ELF-1 (cell line): Measurements from ENCODE around the gene LSM8.
"Not testable (repeated sequence)": the region's sequence is repeated elsewhere in the genome, so short reads cannot be mapped to it uniquely, and the experiment has no call there.

ENCODE experiments used
- DNase-seq: peaks from one replicate; pipeline ENCODE4 v3.0.0-alpha.2; 2016; ENCODE audit warnings: low read depth, low spot score

Gene LSM8

DNA sequence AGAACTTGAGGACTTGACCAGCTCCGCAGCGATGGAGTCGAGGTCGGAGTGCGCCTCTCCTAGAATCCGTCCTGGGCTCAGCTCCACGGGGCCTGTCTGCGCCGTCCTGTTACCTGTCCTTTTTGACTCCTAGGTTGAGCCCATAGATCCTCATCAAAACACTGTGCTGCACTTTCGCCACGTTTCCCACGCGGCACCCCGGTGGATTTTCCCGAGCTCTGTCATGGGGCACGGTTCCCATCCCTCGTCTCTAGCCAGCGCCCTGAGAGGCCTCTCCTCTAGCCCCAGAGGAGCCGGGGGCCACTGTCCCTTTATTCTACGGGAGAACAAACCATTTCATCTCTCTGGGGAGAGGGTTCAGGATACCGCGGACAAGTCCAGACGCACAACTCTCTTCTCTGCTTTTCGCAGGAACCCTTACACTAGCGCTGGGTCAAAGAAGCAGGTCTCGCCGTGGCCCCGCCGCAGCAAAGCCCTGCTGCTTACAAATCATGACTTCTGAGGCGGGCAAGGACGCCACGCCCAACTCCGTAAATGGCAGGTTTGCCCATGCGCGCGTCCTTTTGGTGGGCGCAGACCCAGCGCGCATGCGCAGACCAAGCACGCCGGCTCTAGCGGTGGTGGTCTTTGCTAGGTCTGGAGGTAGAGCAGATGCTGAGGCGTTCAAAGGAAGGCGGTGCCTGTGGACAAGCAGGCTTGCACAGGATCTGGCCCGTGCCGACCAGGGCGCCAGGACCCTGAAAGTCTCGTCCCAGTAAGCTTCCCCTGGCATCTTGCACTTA lies 30.3 kb downstream of the LSM8 start:
- DNase-seq = peak; percentile 93

DNA sequence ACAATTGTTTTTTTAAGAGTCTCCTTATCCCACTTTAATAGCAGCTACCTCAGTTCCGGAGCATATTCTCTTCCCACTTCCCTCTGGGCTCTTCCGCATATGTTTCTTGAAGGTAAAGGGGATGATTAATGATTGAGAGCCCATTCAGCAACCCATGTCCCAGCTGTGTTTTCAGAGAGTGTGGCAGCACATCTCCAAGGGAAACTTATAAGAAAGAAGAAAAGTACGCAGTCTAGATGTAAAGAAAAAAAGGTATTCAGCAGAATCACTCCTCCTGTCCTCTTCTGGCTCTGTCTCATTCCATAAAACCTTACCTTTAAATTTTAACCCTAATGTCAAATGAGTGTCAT lies 30.8 kb downstream of the LSM8 start:
- DNase-seq = no peak

DNA sequence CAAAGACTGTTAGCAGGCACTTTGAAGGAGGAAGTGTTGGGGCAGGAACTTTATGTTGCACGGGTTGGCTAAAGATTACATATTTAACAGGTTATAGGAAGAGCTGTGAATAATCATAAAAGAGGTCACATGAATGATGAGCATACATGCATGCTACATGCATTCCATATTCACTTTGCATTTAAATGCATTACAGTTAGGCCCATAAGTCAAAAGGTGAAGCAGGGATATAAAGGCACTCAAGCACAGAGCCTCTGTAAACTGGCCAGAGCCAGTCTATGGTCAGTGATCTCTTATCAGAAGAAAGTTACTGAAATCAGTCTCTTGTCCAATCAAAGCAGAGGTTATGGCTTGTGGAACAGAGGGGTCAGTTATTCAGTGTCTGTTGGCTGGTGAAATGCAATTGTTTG lies 33.3 kb downstream of the LSM8 start:
- no peak for DNase-seq

DNA sequence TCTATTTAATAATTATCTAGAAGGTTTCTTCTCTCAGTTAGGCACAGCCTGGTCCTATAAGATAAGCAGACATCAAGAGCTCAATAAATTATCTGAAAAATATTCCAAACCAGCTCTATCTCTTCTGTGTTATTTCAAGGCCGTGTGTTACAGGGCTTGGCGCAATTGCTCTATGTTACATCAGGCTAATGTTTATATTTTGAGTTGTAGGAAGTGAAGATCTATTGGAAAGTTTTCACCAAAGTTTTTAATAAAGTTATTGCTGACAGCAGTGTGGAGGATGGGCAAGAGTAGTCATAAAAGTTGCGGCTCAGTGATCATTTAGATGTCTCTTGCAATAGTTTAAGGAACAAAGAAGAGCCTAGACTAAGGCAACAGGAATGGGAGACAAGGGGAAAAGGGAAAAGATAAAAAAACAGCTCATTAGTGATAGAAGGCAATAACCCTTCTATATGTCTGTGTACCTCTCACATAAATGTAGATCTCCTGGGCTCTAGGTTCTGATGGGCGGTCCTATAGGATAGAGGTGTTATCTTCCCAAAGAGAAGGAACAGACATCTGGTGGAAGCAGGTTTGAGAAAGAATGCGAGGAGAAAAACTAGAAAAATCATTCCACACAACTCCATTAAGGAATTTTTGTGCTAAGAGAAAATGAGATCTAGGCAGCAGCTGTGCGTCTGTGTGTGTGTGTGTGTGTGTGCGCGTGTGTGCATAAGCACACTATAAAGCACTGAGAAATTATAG lies 34.6 kb downstream of the LSM8 start:
- no peak for DNase-seq

DNA sequence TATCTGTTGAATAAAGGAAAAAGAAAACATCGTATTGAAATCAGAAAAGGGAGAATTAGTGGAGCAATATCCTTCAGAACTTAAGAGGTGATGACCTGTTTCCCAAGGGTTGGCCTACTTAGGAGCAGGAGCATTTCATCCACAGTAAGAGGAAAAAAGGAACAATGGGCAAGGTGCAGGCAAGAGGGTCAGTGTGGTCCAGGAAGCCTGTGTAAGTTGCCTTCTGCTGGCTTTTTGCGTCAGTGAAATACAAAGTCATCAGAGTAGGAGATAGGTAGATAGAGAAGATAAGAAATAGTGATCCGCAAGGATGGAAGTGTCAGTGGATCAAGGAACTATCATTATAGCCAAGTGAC lies 35.2 kb downstream of the LSM8 start:
- DNase-seq = no peak

DNA sequence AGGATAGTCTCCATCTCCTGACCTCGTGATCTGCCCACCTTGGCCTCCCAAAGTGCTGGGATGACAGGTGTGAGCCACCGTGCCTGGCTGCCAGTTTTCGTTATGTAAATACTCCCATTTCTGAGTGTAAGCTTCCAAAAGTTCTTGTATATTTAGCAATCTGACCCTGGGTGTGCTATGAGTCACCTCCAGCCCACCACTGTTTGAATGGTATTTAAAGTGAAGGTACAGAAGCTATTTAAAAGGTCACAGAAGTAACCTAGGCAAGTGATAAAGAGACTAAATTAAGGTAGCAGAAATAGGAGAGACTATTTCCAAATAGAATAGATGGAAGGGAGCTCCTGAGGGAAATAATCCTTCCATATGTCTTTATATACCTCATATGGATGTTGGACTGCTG lies 36.6 kb downstream of the LSM8 start:
- DNase-seq = no peak

DNA sequence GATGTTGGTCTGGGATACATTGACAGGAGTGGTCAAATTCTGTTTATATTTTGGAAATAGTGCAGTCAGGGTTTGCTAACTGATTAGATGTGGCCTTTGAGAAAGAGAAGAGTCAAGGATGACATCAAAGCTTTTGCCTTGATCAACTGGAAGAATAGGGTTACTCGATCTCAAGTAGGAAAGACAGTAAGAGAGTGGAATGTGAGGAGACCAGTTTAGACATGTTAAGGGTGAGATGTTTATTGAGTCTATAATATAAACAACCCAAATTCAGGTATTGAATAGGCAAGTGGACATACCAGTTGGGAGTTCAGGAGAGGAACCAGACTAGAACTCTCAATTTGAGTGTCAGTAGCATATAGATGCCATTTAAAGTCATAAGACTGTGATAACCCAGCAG lies 38.6 kb downstream of the LSM8 start:
- DNase-seq = no peak

DNA sequence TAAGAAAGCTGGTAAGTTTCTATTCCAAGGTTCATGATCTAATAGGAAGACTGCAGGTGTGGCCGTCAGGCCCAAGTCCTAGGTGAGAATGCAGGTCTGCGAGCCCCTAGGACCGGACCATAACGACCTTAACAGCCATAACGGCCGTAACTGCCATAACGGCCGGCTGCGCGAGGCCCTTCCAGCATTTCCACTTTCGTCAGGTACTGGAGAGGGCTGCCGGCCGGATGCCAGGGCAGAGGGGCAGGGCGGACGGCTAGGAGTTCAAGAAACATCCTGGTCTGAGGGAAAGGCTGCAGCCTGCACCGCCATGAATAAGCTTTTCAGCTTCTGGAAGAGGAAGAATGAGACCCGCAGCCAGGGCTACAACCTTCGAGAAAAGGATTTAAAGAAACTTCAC lies 40.6 kb downstream of the LSM8 start, which contains the start of gene ANKRD7:
ANKRD7 (plus strand) TSS at position 184 of the 400 bp plus-strand sequence; CDS start at position 311, 127 bp downstream.
- no peak for DNase-seq

DNA sequence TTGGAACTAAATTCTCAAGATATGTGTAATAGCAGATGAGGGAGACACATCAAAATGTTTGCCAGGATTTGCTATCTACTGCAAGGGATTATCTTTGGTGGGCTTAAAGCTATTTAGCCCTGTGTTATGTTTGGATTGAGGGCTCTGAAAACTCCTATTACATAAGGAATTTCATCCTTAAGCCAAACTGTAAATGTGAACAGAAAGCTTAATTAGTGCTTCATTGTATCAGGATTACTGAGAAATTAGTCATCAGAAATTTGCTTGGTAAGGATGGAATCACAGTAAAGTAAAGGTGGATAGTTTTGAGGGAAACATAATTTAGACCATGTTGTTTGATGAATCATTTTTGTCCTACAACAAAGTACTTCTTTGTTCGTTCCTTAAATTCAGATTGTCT lies 48.9 kb downstream of the LSM8 start:
- no peak for DNase-seq

DNA sequence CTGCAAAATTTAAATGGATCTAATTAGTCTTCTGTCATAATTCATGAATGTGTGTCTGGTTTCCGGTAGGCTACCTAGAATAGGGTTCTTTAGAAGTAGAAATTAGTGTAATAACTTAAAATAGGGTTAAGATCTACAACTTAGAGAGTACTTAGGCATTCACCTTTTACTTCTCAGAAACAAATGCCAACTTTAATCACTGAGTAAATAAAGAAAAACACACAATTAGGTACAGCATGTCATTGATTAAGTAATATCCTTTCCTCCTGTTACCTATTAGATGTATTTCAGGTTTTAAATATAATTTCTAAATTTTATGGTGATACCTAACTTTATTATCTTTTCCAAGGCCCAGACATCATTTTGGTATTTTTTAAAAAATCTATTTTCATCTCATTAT lies 49.8 kb downstream of the LSM8 start:
- no peak for DNase-seq

DNA sequence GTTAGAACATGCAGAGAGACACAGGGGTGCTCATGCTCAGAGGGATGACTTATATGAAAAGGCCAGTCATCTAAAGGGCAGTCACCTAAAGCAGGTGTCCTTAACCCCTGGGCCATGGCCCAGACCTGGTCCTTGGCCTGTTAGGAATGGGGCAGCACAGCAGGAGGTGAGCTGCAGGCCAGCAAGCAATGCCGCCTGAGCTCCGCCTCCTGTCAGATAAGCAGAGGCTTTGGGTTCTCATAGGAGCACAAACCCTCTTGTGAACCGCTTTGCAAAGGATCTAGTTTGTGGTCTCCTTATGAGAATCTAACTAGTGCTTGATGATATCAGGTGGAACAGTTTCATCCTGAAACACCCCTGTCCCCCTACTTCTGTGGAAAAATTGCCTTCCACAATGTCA lies 55.0 kb downstream of the LSM8 start:
- peak; percentile 56 for DNase-seq

DNA sequence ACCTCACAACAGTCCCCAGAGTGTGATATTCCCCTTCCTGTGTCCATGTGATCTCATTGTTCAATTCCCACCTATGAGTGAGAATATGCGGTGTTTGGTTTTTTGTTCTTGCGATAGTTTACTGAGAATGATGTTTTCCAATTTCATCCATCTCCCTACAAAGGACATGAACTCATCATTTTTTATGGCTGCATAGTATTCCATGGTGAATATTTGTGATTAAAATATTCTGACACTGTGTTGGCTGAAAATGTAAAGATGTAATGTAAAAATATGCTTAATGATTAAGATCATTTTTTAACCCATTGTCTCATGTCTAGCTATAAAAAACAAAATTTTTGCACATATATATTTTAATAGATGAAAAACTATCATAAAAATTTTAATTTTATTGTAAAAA lies 56.4 kb downstream of the LSM8 start:
- not testable (repeated sequence) for DNase-seq
